Measurements from ENCODE around the gene TJP1. TPM values are rescaled to one million over a fixed set of nuclear protein-coding genes. Genes with fewer than 3 reads are reported as not detected.

Gene TJP1
- total RNA-seq, 4 donors from 2014 or later = 45.4 to 112 (median 88.3) TPM

DNA sequence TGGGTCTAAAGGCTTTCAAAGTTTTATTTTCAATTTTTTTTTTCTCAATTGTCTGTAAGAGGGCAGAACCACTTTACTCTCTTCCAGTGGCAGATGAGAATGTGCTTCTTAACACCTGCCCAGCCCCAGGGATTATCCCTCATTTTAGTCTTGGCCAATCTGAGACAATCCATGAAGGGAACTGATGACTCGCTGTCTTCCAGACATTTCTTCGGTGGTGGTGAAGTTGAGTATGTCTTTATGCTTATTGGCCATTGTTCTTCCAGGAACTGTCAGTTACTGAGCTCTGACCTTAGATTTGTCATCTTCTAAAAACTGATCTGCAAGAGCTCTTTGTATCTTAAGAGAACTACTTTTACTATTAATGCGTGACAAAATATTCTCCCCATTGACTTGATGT lies 139.5 kb downstream of the TJP1 start:
- Histone ChIP-seq H3K27ac (no peak overlapping the region), H3K4me1 (peaks cover 0 to 11% (median 0%) of the 10 kb centered on the region in 4 donors), H3K36me3 (no peaks in the 10 kb centered on the region), H3K9me3 (no peaks in the 10 kb centered on the region), H3K4me3 (no peak overlapping the region), H3K27me3 (no peaks in the 10 kb centered on the region)
- DNase-seq = no peak
- no peak for TF ChIP-seq POLR2A (IDR thresholded peaks at IDR 0.05)
- TF ChIP-seq CTCF (IDR thresholded peaks at IDR 0.05) = no peak

GRCh38 chr15:29682361-29682760 lies 139.9 kb downstream of the TJP1 start:
- TF ChIP-seq CTCF (IDR thresholded peaks at IDR 0.05) (no peak), POLR2A (IDR thresholded peaks at IDR 0.05) (no peak)

DNA sequence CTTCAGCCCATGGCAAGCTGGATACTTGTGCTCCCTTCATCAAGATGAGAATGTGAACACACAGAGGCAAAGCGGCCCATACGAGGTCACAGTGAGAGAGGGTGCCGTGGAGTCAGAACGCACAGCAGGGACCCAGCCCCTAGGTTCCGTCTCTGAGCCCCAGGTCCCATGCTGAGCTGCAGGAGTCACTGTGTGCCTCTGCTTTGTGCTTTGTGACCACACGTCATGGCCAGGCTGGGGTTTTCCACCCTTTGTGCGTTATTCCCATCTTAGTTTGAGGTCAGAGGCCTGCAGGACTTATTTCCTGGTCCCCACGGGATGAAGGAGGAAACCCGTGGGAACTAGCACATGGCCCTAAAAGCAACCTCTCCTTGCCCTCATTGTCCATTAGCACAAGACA lies 140.3 kb downstream of the TJP1 start:
- H3K27me3 ChIP-seq = no peaks in the 10 kb centered on the region
- no peak for DNase-seq
- no peaks in the 10 kb centered on the region for H3K36me3 ChIP-seq
- H3K4me3 ChIP-seq = no peak overlapping the region
- H3K27ac ChIP-seq = no peak overlapping the region
- H3K9me3 ChIP-seq = no peaks in the 10 kb centered on the region
- TF ChIP-seq CTCF (IDR thresholded peaks at IDR 0.05) = no peak
- peaks cover 0 to 11% (median 0%) of the 10 kb centered on the region in 4 donors for H3K4me1 ChIP-seq

More at GRCh38 chr15:29682361-29682760, 139.9 kb downstream of the TJP1 start:
- Histone ChIP-seq H3K4me1 (peaks cover 0 to 11% (median 0%) of the 10 kb centered on the region in 4 donors), H3K36me3 (no peaks in the 10 kb centered on the region), H3K9me3 (no peaks in the 10 kb centered on the region), H3K27ac (no peak overlapping the region), H3K27me3 (no peaks in the 10 kb centered on the region), H3K4me3 (no peak overlapping the region)
- DNase-seq = no peak

DNA sequence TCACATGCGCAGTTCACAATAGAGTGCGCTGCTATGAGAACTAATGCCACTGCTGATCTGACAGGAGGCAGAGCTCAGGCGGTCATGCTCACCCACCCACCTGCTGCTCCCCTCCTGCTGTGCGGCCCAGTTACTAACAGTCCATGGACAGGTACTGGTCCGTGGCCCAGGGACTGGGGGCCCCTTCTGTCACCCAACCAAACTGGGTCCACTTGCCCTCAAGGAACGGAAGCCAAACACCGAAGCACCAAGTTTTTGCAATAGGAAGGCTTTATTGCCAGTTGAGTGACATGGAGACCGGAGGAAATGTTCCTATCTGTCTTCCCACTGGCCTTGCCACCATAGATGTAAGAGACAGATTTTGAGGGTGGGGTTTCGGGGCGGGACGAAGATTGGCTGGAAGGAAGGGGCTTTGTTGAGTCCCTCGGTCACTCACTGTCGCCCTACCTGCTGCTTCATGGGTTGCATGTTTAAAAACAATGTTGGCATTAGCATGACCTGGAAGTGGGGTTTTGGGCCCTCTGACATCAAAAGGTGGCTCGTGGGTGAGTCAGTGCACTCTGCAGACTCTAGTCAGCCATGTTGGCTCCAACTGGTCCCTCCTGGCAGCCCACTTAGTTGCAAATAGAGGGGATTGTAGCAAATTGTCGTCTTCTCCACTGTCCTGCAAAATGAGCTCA lies 141.0 kb downstream of the TJP1 start:
- no peak for TF ChIP-seq CTCF (IDR thresholded peaks at IDR 0.05)
- TF ChIP-seq POLR2A (IDR thresholded peaks at IDR 0.05) = no peak
- no peak for DNase-seq
- Histone ChIP-seq H3K4me3 (no peak overlapping the region), H3K27me3 (no peaks in the 10 kb centered on the region), H3K4me1 (peaks cover 0 to 11% (median 0%) of the 10 kb centered on the region in 4 donors), H3K27ac (no peak overlapping the region), H3K36me3 (no peaks in the 10 kb centered on the region), H3K9me3 (no peaks in the 10 kb centered on the region)

GRCh38 chr15:29680465-29681165 lies 141.7 kb downstream of the TJP1 start:
- TF ChIP-seq POLR2A (IDR thresholded peaks at IDR 0.05) (no peak), CTCF (IDR thresholded peaks at IDR 0.05) (no peak)
- no peaks in the 10 kb centered on the region for H3K9me3 ChIP-seq

More at GRCh38 chr15:29680465-29681165, 141.7 kb downstream of the TJP1 start:
- Histone ChIP-seq H3K27me3 (no peaks in the 10 kb centered on the region), H3K4me3 (no peak overlapping the region), H3K27ac (no peak overlapping the region), H3K36me3 (no peaks in the 10 kb centered on the region), H3K4me1 (peaks cover 0 to 11% (median 0%) of the 10 kb centered on the region in 4 donors)
- DNase-seq = no peak
